GM19467 (cell line): ENCODE results near the gene RAPGEF2.
"Not testable (repeated sequence)": the region's sequence is repeated elsewhere in the genome, so short reads cannot be mapped to it uniquely, and the experiment has no call there.

Experiments
- ATAC-seq: cut with Tn5 transposase; IDR thresholded peaks from one replicate; pipeline ENCODE4 v1.9.1; 2021; ENCODE audit warnings: mild to moderate bottlenecking, moderate library complexity; ENCODE audit not compliant: unreplicated experiment

The RAPGEF2 gene

GRCh38 chr4:159235779-159236368, 133.0 kb downstream of the RAPGEF2 start:
- no peak for ATAC-seq

- no peak for ATAC-seq
Observed at GRCh38 chr4:159237975-159238374, 135.1 kb downstream of the RAPGEF2 start.

DNA sequence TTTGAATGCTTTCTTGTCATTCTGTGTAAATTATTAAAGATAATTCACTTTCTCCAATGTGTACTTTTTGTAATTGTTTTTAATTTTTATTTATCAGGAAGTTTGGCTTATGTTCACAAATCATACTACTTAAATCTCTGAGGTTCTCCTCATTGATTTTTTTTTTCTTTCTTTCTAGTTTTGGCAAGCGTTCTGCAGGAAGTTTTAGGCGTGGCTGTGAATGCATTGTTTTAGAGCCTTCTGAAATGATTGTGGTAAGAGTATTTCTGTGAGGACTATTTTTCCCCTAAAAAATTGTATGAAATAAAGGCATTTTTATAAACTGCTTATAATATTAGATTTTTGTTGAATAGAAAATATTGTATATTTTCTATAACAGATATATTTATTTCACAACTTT, 135.8 kb downstream of the RAPGEF2 start:
- no peak for ATAC-seq

- ATAC-seq = no peak
Observed at GRCh38 chr4:159239629-159240028, 136.8 kb downstream of the RAPGEF2 start.

GRCh38 chr4:159240046-159240445, 137.2 kb downstream of the RAPGEF2 start:
- no peak for ATAC-seq

DNA sequence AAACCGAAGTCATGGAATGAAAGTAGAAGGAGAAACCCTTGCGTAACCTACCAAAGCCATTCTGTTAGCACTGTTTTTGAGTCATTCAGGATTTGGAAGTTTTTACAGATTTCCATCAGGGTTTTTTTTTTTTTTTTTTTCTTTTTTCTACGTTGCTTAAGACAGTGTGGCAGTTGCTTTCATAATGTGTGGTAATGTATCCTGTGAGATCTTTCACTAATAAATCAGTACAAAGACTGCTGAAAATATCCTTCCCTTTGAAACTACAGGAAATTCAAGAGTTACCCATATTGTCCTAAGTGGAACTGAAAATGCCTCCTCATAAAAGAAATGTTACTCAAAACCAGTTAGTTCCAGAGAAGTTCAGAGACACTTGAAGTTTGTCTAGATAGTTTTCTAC, 137.8 kb downstream of the RAPGEF2 start:
- no peak for ATAC-seq

DNA sequence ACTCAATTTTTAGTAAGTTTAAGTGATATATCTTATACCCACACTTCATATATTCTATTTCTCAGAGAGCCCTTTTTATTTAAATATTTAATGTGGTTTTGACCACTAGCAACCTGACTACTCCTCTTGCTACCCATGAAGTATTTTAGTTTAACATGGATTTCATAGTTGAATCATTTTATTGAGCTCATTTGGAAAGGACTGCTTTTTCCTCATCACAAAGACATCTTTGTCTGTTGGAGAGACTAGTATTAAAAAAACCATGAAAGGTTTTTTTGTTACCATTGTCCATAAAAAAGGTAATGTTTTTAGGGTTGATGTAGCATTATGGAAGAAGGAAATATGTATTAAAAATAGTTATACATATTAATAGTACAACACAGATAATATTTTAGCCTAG, 139.5 kb downstream of the RAPGEF2 start:
- no peak for ATAC-seq

DNA sequence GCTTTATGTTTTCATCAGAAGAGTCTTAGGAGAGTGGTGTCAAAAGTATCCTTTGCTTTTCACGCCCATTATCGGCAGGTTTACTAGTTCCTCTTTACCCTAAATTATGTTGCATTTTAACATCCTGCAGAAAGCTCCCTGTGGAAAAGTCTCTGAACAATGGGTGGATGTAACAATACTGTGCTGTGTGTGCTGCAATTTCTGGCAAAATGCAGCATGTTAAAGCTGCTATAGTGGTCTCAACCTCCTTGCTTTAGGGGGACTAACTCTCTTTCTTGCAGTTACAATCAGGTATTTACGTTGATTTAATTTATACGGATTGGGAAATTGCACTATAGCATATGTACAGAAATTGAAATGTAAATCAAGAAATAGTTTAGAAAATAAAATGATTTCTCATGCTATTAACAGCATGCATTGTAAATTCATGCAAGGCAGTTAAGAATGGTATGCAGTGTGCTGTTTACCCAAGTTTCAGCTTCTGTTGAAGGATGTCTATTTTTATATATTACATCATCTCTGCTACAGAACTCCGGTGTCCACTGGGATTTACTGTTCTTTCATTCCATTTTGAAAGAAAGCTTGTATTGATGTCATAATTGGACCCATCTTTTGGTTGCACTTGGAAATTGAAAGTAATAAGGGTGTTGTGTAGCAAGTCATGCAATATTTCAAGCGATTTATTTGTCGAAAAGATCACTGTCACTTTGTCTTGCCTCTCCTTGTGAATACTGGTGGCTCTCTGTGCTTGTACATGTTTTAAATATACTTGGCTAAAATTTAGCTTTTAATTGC, 145.7 kb downstream of the RAPGEF2 start:
- ATAC-seq = no peak

GRCh38 chr4:159250751-159251325, 148.0 kb downstream of the RAPGEF2 start:
- ATAC-seq = no peak

- not testable (repeated sequence) for ATAC-seq
Observed at GRCh38 chr4:159251580-159251979, 148.7 kb downstream of the RAPGEF2 start.

DNA sequence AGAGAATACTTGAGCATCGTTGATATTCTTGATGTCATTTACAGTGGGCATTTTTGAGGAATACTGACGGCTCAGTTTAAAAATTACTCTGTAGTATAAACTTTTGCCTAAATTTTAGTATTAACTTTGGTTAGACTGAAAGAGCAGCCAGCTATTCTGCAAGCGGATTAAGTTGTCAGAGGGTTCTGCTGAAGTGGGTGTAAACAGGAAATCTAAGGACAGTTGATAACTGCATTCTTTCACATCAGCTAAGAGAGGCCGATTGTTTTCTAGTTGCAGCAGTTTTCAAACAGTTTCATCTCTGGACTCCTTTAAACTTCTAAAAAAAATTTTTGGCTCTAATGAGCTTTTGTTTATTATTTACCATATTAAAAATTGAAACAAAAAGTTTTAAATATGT, 149.6 kb downstream of the RAPGEF2 start:
- ATAC-seq = no peak

DNA sequence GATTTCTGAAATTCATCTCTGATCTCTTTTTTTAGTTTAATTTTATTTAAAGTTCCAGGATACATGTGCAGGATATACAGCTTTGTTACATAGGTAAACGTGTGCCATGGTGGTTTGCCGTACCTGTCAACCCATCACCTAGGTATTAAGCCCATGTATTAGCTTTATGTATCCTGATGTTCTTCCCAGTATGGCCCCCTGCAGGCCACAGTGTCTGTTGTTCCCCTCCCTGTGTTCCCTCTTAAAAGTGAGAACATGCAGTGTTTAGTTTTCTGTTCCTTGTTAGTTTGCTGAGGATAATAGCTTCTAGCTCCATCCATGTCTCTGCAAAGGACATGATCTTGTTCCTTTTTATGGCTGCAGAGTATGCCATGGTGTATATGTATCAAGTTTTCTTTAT, 153.2 kb downstream of the RAPGEF2 start:
- ATAC-seq = no peak

DNA sequence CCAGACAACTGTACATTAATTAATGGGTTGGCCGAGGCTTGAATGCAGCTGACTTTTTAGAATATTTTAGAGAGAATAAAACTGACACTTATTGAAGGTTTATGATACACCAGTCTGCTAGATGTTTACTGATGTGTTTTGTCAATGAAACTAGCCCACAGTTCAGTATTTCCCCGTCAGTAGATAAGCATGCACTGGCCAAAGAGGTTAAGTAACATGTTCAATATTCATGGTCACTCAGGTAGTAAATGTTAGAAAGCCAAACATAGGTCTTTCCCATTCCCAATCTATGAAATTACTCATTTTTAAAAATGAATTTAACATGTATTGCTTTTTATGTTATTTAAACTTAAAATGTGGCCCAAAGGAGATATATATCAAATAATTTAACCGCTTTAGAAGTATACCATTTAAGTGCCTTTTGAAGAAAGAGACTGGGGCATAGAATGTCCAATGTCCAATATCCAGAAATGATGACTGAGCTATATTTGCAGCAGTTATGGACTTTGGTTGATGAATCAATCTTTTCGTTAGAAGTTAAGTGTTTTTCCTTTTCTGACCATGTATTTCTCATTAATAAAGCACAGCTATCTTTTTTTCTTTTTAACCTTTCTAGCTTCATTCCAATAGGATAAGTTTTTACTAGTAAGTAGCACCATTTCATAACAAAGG, 156.1 kb downstream of the RAPGEF2 start:
- no peak for ATAC-seq

- ATAC-seq = no peak
Observed at GRCh38 chr4:159264057-159264456, 161.2 kb downstream of the RAPGEF2 start.

DNA sequence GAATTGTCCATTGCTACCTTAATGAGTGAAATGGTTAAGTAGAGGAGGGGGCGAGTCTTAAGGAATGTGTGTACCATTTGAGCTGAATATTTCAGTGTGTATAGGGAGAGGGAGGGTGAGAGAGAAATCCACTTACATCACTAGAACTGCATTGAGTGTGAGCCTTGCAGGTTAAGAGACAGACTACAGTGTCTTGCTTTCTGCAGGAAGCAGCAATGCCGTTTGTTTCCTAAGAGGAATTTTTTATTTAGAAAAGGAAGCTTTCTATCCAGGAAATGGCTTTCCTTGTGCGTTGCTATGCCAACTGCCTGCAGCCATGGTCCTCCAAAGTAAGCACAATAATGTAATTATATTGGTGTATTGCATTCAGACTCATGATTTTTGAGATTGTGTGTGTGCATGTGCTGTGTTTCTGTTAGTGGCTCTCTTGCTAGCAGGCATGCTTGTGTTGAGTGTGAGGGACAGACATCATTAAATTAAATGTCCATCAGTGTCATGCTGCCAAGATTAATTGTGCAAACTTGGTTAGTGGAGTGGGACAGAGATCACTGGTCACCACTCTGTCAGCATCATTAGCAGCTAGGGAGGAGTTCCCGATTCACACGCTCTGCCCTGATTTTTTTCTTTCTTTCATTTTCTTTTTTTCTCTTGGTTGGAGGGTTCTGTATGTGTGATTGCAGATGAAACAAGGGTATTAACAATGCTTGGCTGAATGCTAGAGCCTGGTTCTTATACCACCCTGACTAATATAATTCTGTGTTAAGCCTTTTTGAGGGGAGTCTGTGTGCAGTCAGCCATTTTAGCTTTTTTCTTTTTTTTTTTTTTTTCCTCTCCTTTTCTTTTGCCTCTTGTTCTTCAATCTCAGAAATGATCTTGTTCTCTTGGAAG, 164.3 kb downstream of the RAPGEF2 start:
- no peak for ATAC-seq

DNA sequence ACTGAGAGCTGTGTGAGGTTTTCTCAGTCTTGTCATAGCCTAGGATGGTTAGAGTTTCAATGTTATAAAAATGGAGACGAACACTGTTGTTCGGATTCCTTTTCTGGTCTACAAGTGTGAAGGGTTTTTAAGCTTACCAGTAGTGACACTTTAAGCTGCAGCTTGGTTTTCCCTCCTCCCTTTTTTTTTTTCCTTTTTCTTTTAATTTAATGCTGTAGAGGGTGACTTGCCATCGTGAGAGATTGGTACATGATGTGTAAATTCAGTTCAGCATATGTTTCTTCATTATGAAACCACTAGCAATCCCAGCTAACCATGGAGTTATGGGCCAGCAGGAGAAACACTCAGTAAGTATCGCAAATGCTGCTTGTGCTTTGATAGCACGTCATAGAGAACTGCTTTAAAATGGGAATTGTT, 165.0 kb downstream of the RAPGEF2 start:
- ATAC-seq = no peak

GRCh38 chr4:159268607-159269006, 165.7 kb downstream of the RAPGEF2 start:
- ATAC-seq = no peak

GRCh38 chr4:159269116-159269515, 166.2 kb downstream of the RAPGEF2 start:
- no peak for ATAC-seq

DNA sequence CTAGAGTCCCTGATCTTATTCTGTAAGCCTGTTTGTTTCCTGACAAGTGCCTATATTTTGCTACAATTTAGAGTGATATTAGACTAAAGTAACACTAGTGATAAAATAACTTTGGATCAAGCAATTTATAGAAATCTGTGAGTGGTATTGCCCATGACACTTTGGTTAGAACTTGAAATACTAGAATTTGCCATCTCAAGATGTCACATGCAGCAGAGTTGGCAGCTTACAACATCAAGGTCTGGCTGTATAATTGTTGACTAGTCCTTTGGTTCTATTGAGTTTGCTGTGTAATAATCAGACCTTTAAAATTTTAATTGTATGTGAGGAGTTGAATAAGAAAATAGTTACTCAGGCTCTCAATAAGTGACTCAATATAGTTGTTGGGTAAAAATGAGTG, 167.1 kb downstream of the RAPGEF2 start:
- ATAC-seq = no peak

GRCh38 chr4:159271856-159272255, 169.0 kb downstream of the RAPGEF2 start:
- no peak for ATAC-seq
